B cell (primary cell): ENCODE measurements around the gene TMEM115.

Source experiments
- CTCF ChIP-seq: fragments of 200-600 bp; IDR thresholded peaks from one replicate; pipeline ENCODE4 v1.8.0; 2022; ENCODE audit warnings: antibody characterized with exemption, mild to moderate bottlenecking
- EZH2 ChIP-seq: IDR thresholded peaks from 2 replicates; pipeline ENCODE4 v1.6.1; 2012; ENCODE audit warnings: borderline replicate concordance, low read depth, mild to moderate bottlenecking, moderate library complexity, low read length; ENCODE audit not compliant: insufficient read depth, poor library complexity, severe bottlenecking

GRCh38 chr3:50341996-50342650 lies 17.2 kb downstream of the TMEM115 start:
- TF ChIP-seq CTCF: no peak
- TF ChIP-seq EZH2: no peak
